HG03196 (cell line): Measurements from ENCODE around the gene LZTS2.

ENCODE experiments used
- ATAC-seq: cut with Tn5 transposase; IDR thresholded peaks from one replicate; pipeline ENCODE4 v1.9.1; 2021; ENCODE audit not compliant: unreplicated experiment

The LZTS2 gene

DNA sequence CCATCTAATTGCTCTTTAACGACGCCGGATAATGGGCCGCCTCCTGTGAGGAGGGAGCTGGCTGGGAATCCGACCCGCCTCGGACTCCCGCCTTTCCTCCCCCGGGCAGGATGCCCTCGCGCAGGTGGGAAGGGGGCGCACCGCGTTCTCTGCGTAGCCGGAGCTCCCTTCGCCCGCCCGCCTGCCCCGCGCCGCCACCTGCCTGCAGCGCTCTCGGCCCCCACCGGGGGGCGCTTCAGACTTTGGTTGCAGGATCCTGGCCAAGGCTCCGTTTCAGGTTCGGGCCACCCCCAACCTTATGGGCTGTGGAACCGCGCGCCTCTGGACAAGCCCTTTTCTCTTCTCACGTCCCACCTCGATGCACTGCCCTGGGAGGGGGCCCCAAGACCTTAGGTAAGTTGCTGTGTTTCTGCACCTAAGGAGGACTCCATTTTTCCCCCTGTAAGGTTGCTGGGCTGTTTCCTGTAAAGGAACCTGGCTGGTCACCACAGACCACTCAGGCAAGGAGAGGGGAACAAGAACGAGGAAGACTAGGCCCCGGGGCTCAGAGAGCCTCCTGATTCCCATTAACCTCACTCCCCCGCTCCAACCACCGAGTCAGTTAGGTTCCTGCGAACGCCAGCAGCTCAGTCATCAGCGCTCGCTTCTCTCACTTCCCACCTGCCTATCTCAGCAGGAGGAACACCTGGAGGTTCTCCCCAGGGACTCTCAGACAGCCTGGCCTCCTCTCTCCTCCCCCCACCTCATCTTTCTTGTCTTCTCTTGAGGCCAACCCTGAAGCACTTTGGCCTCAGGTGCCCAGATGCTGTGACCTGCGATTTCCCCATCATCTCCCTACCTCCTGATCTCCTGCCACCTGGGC, 50.8 kb downstream of the LZTS2 start:
- ATAC-seq, result no peak

GRCh38 chr10:101052285-101052684, 52.7 kb downstream of the LZTS2 start:
- no peak for ATAC-seq

DNA sequence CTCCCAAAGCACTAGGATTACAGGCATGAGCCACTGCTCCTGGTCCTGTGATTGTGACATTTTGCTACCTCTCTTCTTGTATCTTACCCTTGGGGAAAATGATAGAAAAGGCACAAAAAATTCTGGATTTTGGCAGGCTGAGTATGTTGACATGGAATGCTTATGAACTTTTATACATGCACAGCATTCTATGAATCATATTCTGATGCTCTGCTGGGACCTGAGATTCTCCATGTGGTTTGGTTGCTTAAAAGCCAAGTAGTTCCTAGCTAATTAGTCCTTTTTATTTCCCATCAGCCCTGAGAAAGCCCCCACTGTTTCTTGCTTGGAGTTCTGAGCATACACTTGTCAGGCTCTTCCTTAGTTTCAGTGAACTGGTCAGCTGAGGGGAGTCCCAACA, 53.9 kb downstream of the LZTS2 start:
- no peak for ATAC-seq

DNA sequence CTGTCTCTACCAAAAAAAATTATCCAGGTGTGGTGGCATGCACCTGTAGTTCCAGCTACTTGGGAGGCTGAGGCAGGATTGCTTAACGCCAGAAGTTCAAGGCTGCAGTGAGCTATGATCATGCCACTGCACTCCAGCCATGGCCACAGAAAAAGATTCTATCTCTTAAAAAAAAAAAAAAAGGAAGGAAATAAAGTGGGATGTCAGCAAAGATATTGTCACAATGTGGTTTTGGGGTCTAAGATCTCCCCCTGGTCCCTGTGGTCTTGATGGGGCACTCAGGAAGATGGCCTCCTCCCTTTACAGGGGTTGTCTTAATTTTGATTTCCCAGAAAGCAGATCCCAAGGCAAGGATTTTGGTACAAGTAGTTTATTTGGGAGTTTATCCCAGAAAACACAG, 54.7 kb downstream of the LZTS2 start:
- ATAC-seq, result no peak

DNA sequence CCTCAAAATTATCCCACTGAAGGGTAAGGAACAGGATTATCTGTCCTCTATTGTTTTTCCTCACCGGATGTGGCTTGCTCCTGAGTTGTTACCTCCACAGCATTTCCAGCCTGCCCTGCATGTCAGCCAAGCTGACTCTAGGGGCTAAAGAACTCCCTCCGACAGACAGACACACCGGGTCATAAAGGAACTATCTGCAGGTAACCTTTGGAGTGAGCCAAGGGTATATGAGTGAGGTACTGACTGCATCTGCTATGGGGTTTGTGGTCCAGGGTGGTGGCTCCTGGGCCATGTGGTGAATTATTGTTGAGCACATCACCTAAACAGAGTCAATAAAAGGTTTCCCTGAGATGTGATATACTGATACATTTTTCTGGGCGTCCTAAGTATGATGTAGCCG, 55.3 kb downstream of the LZTS2 start:
- no peak for ATAC-seq

GRCh38 chr10:101055411-101055810, 55.8 kb downstream of the LZTS2 start:
- no peak for ATAC-seq

GRCh38 chr10:101056365-101057151, 57.0 kb downstream of the LZTS2 start:
- ATAC-seq, result no peak
